ENCODE data around the gene ST3GAL3.

Gene ST3GAL3

GRCh38 chr1:43951021-43951985 lies 244.0 kb downstream of the ST3GAL3 start:
- Histone ChIP-seq H3K23ac (ENCODE audit: low read depth, low read length, poor library complexity) (no peak overlapping the region), H3K9me3 (replicated peaks in 1 of 2; ENCODE audit: control insufficient read depth in 2 of 2, insufficient read depth in 1 of 2, low read depth in 1 of 2, low read length in 2 of 2) (no peaks in the 10 kb centered on the region), H3K27ac (replicated peaks; ENCODE audit: low read length) (no peak overlapping the region), H2AFZ (ENCODE audit: low read length) (no peak overlapping the region), H3K4ac (ENCODE audit: low read length) (no peak overlapping the region), H3K4me1 (ENCODE audit: control insufficient read depth in 2 of 2, insufficient read depth in 1 of 2, low read depth in 1 of 2, low read length in 2 of 2) (peaks cover 7 to 18% of the 10 kb centered on the region in 2 donors), H2BK120ac (ENCODE audit: low read depth, low read length) (no peak overlapping the region), H3K18ac (ENCODE audit: low read length) (no peak overlapping the region), H3K36me3 (replicated peaks in 1 of 2; ENCODE audit: control insufficient read depth in 2 of 2, insufficient read depth in 2 of 2, low read length in 2 of 2) (peaks cover 5 to 19% of the 10 kb centered on the region in 2 donors), H3K14ac (ENCODE audit: low read length) (no peak overlapping the region), H3K79me1 (ENCODE audit: low read depth, low read length) (peaks cover 5% of the 10 kb centered on the region), H3K9ac (ENCODE audit: low read depth, low read length, poor library complexity) (no peak overlapping the region), H3K4me3 (ENCODE audit: low read length in 2 of 2) (no peak overlapping the region), H2BK5ac (ENCODE audit: low read length) (no peak overlapping the region), H4K91ac (ENCODE audit: low read depth, low read length, poor library complexity) (no peak overlapping the region), H4K8ac (ENCODE audit: low read depth, low read length) (no peak overlapping the region), H2BK12ac (ENCODE audit: low read length) (no peak overlapping the region), H2BK15ac (ENCODE audit: low read length) (no peak overlapping the region), H2AK5ac (ENCODE audit: low read depth, low read length) (no peak overlapping the region), H3K4me2 (ENCODE audit: insufficient read depth, low read length, poor library complexity, severe bottlenecking) (no peak overlapping the region), H3K27me3 (ENCODE audit: control insufficient read depth in 3 of 3, insufficient read depth in 3 of 3, low read depth in 1 of 3, low read length in 3 of 3) (no peaks in the 10 kb centered on the region)
- no CpG with 5 or more reads among the region's 4 CpGs for WGBS, 2 donors (ENCODE audit: extremely low coverage in 2 of 2, insufficient read length in 2 of 2, insufficient replicate concordance in 1 of 2)
- DNase-seq (ENCODE audit: low spot score): no peak

GRCh38 chr1:43952731-43953346 lies 245.5 kb downstream of the ST3GAL3 start:
- peaks cover 15 to 33% of the 10 kb centered on the region in 2 donors for H3K36me3 ChIP-seq (replicated peaks in 1 of 2; ENCODE audit: control insufficient read depth in 2 of 2, insufficient read depth in 2 of 2, low read length in 2 of 2)
- no peak overlapping the region for H2AK5ac ChIP-seq (ENCODE audit: low read depth, low read length)
- no peak overlapping the region for H2BK12ac ChIP-seq (ENCODE audit: low read length)
- H3K27me3 ChIP-seq (ENCODE audit: control insufficient read depth in 3 of 3, insufficient read depth in 3 of 3, low read depth in 1 of 3, low read length in 3 of 3): no peaks in the 10 kb centered on the region
- H3K79me1 ChIP-seq (ENCODE audit: low read depth, low read length): peaks cover 5% of the 10 kb centered on the region
- no peak overlapping the region for H2AFZ ChIP-seq (ENCODE audit: low read length)
- H2BK15ac ChIP-seq (ENCODE audit: low read length): no peak overlapping the region
- H4K91ac ChIP-seq (ENCODE audit: low read depth, low read length, poor library complexity): no peak overlapping the region
- H4K8ac ChIP-seq (ENCODE audit: low read depth, low read length): no peak overlapping the region
- H3K4me2 ChIP-seq (ENCODE audit: insufficient read depth, low read length, poor library complexity, severe bottlenecking): peak overlapping the region; percentile 22
- H3K4me1 ChIP-seq (ENCODE audit: control insufficient read depth in 2 of 2, insufficient read depth in 1 of 2, low read depth in 1 of 2, low read length in 2 of 2): peaks cover 1 to 10% of the 10 kb centered on the region in 2 donors
- H3K9ac ChIP-seq (ENCODE audit: low read depth, low read length, poor library complexity): no peak overlapping the region
- DNase-seq (ENCODE audit: low spot score): peak; percentile 55
- no peak overlapping the region for H3K18ac ChIP-seq (ENCODE audit: low read length)
- no peaks in the 10 kb centered on the region for H3K9me3 ChIP-seq (replicated peaks in 1 of 2; ENCODE audit: control insufficient read depth in 2 of 2, insufficient read depth in 1 of 2, low read depth in 1 of 2, low read length in 2 of 2)
- H2BK5ac ChIP-seq (ENCODE audit: low read length): no peak overlapping the region
- H3K14ac ChIP-seq (ENCODE audit: low read length): no peak overlapping the region
- no peak overlapping the region for H2BK120ac ChIP-seq (ENCODE audit: low read depth, low read length)
- WGBS, 2 donors (ENCODE audit: extremely low coverage in 2 of 2, insufficient read length in 2 of 2, insufficient replicate concordance in 1 of 2): 100% methylated on average over 1 of the region's 8 CpGs
- H3K4me3 ChIP-seq (ENCODE audit: low read length in 2 of 2): no peak overlapping the region
- no peak overlapping the region for H3K27ac ChIP-seq (replicated peaks; ENCODE audit: low read length)
- H3K4ac ChIP-seq (ENCODE audit: low read length): no peak overlapping the region
- no peak overlapping the region for H3K23ac ChIP-seq (ENCODE audit: low read depth, low read length, poor library complexity)

GRCh38 chr1:43953361-43953760 lies 246.0 kb downstream of the ST3GAL3 start:
- Histone ChIP-seq H2BK5ac (ENCODE audit: low read length) (no peak overlapping the region), H3K14ac (ENCODE audit: low read length) (no peak overlapping the region), H3K4ac (ENCODE audit: low read length) (no peak overlapping the region), H3K79me1 (ENCODE audit: low read depth, low read length) (peaks cover 5% of the 10 kb centered on the region), H3K18ac (ENCODE audit: low read length) (no peak overlapping the region), H2AFZ (ENCODE audit: low read length) (no peak overlapping the region), H3K4me1 (ENCODE audit: control insufficient read depth in 2 of 2, insufficient read depth in 1 of 2, low read depth in 1 of 2, low read length in 2 of 2) (peaks cover 0 to 8% of the 10 kb centered on the region in 2 donors), H3K27ac (replicated peaks; ENCODE audit: low read length) (no peak overlapping the region), H3K23ac (ENCODE audit: low read depth, low read length, poor library complexity) (no peak overlapping the region), H3K4me2 (ENCODE audit: insufficient read depth, low read length, poor library complexity, severe bottlenecking) (peak overlapping the region; percentile 22), H4K8ac (ENCODE audit: low read depth, low read length) (no peak overlapping the region), H2BK120ac (ENCODE audit: low read depth, low read length) (no peak overlapping the region), H2AK5ac (ENCODE audit: low read depth, low read length) (no peak overlapping the region), H3K27me3 (ENCODE audit: control insufficient read depth in 3 of 3, insufficient read depth in 3 of 3, low read depth in 1 of 3, low read length in 3 of 3) (no peaks in the 10 kb centered on the region), H2BK12ac (ENCODE audit: low read length) (no peak overlapping the region), H3K9me3 (replicated peaks in 1 of 2; ENCODE audit: control insufficient read depth in 2 of 2, insufficient read depth in 1 of 2, low read depth in 1 of 2, low read length in 2 of 2) (no peaks in the 10 kb centered on the region), H3K36me3 (replicated peaks in 1 of 2; ENCODE audit: control insufficient read depth in 2 of 2, insufficient read depth in 2 of 2, low read length in 2 of 2) (peaks cover 18 to 38% of the 10 kb centered on the region in 2 donors), H2BK15ac (ENCODE audit: low read length) (no peak overlapping the region), H4K91ac (ENCODE audit: low read depth, low read length, poor library complexity) (no peak overlapping the region), H3K4me3 (ENCODE audit: low read length in 2 of 2) (no peak overlapping the region), H3K9ac (ENCODE audit: low read depth, low read length, poor library complexity) (no peak overlapping the region)
- no peak for DNase-seq (ENCODE audit: low spot score)
- WGBS, 2 donors (ENCODE audit: extremely low coverage in 2 of 2, insufficient read length in 2 of 2, insufficient replicate concordance in 1 of 2): no CpG with 5 or more reads among the region's 3 CpGs

GRCh38 chr1:43954036-43954435 lies 246.7 kb downstream of the ST3GAL3 start:
- no peak overlapping the region for H2AK5ac ChIP-seq (ENCODE audit: low read depth, low read length)
- no peak overlapping the region for H3K23ac ChIP-seq (ENCODE audit: low read depth, low read length, poor library complexity)
- no peak overlapping the region for H4K8ac ChIP-seq (ENCODE audit: low read depth, low read length)
- no peak overlapping the region for H3K27ac ChIP-seq (replicated peaks; ENCODE audit: low read length)
- H2BK15ac ChIP-seq (ENCODE audit: low read length): no peak overlapping the region
- H4K91ac ChIP-seq (ENCODE audit: low read depth, low read length, poor library complexity): no peak overlapping the region
- no peak overlapping the region for H3K4ac ChIP-seq (ENCODE audit: low read length)
- H2AFZ ChIP-seq (ENCODE audit: low read length): no peak overlapping the region
- H3K9ac ChIP-seq (ENCODE audit: low read depth, low read length, poor library complexity): no peak overlapping the region
- H2BK5ac ChIP-seq (ENCODE audit: low read length): no peak overlapping the region
- H3K36me3 ChIP-seq (replicated peaks in 1 of 2; ENCODE audit: control insufficient read depth in 2 of 2, insufficient read depth in 2 of 2, low read length in 2 of 2): peaks cover 19 to 43% of the 10 kb centered on the region in 2 donors
- H3K27me3 ChIP-seq (ENCODE audit: control insufficient read depth in 3 of 3, insufficient read depth in 3 of 3, low read depth in 1 of 3, low read length in 3 of 3): no peaks in the 10 kb centered on the region
- no peak for DNase-seq (ENCODE audit: low spot score)
- no peak overlapping the region for H3K14ac ChIP-seq (ENCODE audit: low read length)
- H3K4me2 ChIP-seq (ENCODE audit: insufficient read depth, low read length, poor library complexity, severe bottlenecking): no peak overlapping the region
- no peak overlapping the region for H3K18ac ChIP-seq (ENCODE audit: low read length)
- no peak overlapping the region for H2BK12ac ChIP-seq (ENCODE audit: low read length)
- H3K4me3 ChIP-seq (ENCODE audit: low read length in 2 of 2): no peak overlapping the region
- no peaks in the 10 kb centered on the region for H3K9me3 ChIP-seq (replicated peaks in 1 of 2; ENCODE audit: control insufficient read depth in 2 of 2, insufficient read depth in 1 of 2, low read depth in 1 of 2, low read length in 2 of 2)
- WGBS, 2 donors (ENCODE audit: extremely low coverage in 2 of 2, insufficient read length in 2 of 2, insufficient replicate concordance in 1 of 2): no CpG with 5 or more reads among the region's 5 CpGs
- peaks cover 5% of the 10 kb centered on the region for H3K79me1 ChIP-seq (ENCODE audit: low read depth, low read length)
- peaks cover 0 to 8% of the 10 kb centered on the region in 2 donors for H3K4me1 ChIP-seq (ENCODE audit: control insufficient read depth in 2 of 2, insufficient read depth in 1 of 2, low read depth in 1 of 2, low read length in 2 of 2)
- no peak overlapping the region for H2BK120ac ChIP-seq (ENCODE audit: low read depth, low read length)
